EH (cell line): ENCODE measurements around the gene SNORC.
A peak's percentile ranks its signal among the peaks of the same experiment; 100 is the strongest.
"Not testable (repeated sequence)": the region's sequence is repeated elsewhere in the genome, so short reads cannot be mapped to it uniquely, and the experiment has no call there.

ENCODE experiments used
- DNase-seq: peaks from one replicate; pipeline ENCODE4 v3.0.0-alpha.2; 2015; ENCODE audit warnings: low read depth

Gene SNORC

GRCh38 chr2:232896720-232897597 is 26.9 kb downstream of the SNORC start:
- no peak for DNase-seq

- no peak for DNase-seq
Measured at GRCh38 chr2:232897598-232898408, 27.7 kb downstream of the SNORC start.

- peak; percentile 39 for DNase-seq
Measured at GRCh38 chr2:232898592-232899543, 28.8 kb downstream of the SNORC start.

- DNase-seq: no peak
Measured at GRCh38 chr2:232900811-232901735, 31.0 kb downstream of the SNORC start.

GRCh38 chr2:232901736-232902578 is 31.9 kb downstream of the SNORC start:
- peak; percentile 94 for DNase-seq

GRCh38 chr2:232903989-232904388 is 33.9 kb downstream of the SNORC start:
- DNase-seq: no peak

DNA sequence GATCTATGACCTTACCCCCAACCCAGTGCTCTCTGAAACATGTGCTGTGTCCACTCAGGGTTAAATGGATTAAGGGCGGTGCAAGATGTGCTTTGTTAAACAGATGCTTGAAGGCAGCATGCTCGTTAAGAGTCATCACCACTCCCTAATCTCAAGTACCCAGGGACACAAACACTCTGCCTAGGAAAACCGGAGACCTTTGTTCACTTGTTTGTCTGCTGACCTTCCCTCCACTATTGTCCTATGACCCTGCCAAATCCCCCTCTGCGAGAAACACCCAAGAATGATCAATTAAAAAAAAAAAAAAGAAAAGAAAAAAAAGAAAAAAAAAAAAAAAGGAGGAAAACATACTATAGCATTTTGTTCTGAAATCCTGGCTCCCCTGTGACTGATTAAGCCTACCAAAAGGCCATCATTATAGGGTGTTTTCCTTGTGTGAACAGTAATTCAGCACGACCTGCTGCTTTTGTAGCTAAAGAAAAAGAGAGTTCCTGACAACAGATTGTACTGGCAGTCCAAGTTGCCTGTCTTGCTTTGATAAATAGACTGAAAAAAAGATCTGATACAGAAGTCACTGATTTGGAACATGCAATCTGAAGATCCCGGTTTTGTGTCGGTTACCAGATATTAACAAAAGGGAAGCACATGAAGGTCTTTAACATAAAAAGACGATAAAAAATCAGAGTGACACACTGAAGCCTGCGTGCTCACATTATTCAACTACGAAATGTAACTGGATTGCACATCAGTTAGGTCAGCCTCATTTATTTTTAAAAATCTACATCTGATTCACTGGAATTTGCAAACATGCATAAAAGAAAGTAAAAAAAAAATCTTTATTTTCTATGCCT is 37.0 kb downstream of the SNORC start:
- DNase-seq: not testable (repeated sequence)

GRCh38 chr2:232907718-232908085 is 37.6 kb downstream of the SNORC start:
- not testable (repeated sequence) for DNase-seq

DNA sequence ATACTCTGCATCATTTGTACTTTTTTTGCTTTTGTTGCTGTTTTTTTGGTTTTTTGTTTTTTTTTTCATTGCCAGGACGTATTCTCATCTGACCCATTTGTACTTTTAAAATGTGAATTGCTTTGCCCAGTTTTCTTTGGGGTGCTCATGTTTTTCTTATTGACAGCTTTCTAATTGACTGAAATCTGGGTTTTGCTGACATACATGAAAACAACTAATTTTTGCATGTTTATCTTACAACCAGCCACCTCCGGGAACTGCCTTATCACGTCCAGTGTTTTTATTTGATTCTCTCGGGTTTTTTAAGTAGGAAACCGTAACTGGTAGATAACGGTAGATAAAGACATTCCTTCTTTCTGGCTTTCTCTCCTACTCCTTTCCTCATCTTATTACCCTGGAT is 38.6 kb downstream of the SNORC start:
- no peak for DNase-seq

DNA sequence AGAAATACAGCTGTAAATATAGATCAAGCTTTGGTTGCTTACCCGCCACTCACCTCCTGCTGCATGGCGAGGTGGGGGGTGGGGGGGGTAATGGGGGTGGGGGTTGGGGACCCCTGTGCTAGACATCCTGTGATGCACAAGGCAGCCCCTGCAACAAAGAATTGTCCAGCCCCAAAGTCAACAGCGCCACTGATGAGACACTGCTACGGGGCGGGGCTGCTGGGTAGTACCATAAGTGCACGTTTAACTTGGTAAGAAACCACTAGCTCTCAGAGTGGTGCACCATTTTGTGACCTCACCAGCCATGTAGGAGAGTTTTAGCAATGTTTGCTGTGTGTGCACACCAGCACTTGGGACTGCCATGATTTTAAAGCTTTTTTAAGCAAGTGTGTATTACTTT is 40.3 kb downstream of the SNORC start:
- DNase-seq: no peak

DNA sequence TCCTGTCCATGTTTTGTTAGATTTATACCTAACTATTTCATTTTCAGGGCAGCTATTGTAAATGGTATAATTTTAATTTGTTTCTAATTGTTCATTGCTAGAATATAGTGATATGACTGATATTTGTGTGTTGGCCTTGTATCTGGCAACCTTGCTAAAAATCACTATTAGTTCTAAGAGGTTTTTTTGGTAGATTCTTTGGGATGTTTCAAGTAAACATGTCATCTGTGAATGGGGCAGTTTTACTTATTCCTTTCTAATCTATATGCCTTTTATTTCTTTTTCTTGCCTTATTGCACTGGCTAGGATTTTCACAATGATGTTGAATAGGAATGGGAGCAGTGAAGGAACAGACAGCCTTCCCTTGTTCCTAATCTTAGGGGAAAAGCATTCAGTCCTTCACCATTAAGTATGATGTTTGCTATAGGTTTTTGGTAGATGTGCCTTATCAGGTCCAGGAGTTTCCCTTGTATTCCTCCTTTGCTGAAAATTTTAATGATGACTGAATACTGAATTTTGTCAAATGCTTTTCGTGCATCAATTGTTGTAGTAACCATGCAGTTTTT is 41.7 kb downstream of the SNORC start:
- DNase-seq: no peak

DNA sequence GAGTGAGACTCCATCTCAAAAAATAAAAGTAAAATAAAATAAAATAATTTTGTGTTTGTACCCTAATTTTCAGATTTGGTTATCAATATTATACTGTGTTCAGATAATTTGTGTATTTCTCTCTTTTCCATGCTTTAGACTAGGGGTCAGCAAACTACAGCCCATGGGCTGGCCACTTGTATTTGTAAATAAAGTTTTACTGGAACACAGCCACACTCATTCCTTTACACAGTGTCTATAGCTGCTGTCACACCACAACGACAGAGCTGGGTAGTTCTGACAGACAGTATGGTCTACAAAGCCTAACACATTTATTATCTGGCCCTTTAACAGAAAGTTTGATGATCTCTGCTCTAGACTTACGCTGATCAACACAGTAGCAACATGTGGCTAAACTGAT is 43.8 kb downstream of the SNORC start:
- DNase-seq: no peak

DNA sequence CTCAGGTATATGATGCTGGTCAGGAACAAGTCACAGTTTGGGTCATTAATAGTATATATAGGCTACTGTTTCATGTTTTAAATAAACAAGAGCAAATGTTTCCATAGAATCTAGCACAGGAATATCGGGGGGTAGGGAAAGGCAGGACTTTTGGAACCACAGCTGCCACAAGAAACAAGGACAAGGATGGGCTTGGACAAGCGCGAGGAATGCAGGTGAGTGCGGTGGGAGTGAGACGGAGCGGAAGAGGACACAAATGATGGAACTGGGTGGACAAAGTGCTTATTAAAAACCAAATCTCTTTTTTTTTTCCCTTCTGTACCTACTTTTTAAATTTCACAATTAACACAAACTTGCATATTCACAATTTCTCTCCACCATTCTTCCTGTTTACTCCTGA is 49.1 kb downstream of the SNORC start:
- no peak for DNase-seq

DNA sequence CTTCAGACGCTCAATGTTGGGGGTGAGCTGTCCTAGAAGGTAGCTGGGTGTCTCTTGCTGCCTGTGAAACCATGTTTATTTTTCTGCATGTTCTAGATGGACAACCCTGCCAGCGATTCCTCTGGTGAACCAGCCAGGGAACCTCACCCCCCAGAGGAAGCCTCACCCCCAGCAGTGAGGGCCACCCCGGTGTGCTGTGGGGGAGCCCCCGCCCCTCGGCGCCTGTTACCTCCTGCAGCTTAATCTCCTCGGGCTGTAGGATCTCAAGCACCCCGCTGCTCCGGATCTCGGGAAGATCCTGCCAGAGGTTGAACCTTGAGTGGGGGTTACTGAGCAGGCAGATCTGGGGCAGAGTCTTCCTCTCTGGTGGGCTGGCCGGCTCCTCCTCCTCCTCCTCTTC is 50.0 kb downstream of the SNORC start:
- no peak for DNase-seq

GRCh38 chr2:232920760-232921159 is 50.7 kb downstream of the SNORC start:
- DNase-seq: no peak

GRCh38 chr2:232924433-232924832 is 54.4 kb downstream of the SNORC start:
- no peak for DNase-seq

DNA sequence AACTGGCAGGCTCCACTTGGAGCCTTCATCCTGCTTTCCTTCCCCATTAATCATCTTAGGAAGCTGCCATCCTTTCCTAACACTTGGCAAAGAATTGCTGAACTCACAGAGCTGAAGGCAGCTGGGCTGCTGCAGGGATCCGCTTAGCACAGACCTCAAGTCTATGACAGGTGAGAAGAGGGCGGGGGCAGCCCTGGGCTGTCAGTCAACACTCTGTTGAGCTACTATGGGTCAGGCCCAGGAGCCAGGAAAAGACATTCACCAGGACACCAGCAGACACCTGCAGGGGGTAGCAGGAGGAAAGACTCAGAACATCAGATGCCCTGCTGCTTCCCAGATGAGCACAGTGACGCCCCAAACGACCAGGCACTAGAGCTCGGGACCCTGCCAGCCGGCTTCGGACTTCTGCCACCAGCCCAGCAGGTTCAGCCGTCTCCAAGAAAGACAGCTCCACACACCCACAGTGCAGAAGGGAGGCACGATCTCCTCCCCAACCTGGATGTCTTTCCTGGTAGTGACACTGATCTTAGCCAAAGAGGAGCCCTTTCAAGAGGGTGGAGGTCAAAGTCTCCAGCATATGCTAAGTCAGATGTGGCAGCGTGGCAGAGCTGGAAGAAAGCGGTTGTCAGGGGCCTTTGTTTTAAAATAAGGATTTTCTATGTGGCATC is 55.2 kb downstream of the SNORC start:
- no peak for DNase-seq

GRCh38 chr2:232925821-232926156 is 55.7 kb downstream of the SNORC start:
- no peak for DNase-seq
